ENCODE results near the gene LCN2. TPM values are rescaled to one million over a fixed set of nuclear protein-coding genes. Genes with fewer than 3 reads are reported as not detected.

The LCN2 gene
- total and polyA plus RNA-seq, 9 of the 15 experiments (the other 6 are each of a cell fraction or from before 2014, with no cell fraction given) = 0.10 to 1.2 (median 0.44) TPM; not detected in 1

GRCh38 chr9:128115187-128116103, 33.8 kb upstream of the LCN2 start (continued):
- TF ChIP-seq HDAC1 (IDR thresholded peaks at IDR 0.05) = peak; percentile 59 to 79; a peak in 2 of 4 replicates
- no peak for TF ChIP-seq CEBPG (CRISPR knock-in tag; IDR thresholded peaks at IDR 0.05)
- no peak for TF ChIP-seq CEBPG (tag; conservative IDR thresholded peaks at IDR 0.05 in 1 of 2, IDR thresholded peaks at IDR 0.05 in 1 of 2)
- TF ChIP-seq, protein P1, sequence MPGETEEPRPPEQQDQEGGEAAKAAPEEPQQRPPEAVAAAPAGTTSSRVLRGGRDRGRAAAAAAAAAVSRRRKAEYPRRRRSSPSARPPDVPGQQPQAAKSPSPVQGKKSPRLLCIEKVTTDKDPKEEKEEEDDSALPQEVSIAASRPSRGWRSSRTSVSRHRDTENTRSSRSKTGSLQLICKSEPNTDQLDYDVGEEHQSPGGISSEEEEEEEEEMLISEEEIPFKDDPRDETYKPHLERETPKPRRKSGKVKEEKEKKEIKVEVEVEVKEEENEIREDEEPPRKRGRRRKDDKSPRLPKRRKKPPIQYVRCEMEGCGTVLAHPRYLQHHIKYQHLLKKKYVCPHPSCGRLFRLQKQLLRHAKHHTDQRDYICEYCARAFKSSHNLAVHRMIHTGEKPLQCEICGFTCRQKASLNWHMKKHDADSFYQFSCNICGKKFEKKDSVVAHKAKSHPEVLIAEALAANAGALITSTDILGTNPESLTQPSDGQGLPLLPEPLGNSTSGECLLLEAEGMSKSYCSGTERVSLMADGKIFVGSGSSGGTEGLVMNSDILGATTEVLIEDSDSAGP (CRISPR knock-in tag; IDR thresholded peaks at IDR 0.05) = no peak
- no peak for TF ChIP-seq NFE2L1 (tag; IDR thresholded peaks at IDR 0.05; ENCODE audit: borderline replicate concordance, low read depth)
- 0 out of 2 replicates have a peak, but pooled peaks have one; percentile 37 for TF ChIP-seq ZC3H11A (IDR thresholded peaks at IDR 0.05; ENCODE audit: low read depth, low read length)
- TF ChIP-seq, protein P2, sequence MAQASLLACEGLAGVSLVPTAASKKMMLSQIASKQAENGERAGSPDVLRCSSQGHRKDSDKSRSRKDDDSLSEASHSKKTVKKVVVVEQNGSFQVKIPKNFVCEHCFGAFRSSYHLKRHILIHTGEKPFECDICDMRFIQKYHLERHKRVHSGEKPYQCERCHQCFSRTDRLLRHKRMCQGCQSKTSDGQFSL (CRISPR knock-in tag; IDR thresholded peaks at IDR 0.05) = peak; percentile 38; the same call in 1 of the 2 replicates
- TF ChIP-seq, protein P2 (tag; IDR thresholded peaks at IDR 0.05) = 0 out of 4 replicates have a peak, but pooled peaks of 1 of the 2 experiments have one; percentile 30
- TF ChIP-seq, protein P3, sequence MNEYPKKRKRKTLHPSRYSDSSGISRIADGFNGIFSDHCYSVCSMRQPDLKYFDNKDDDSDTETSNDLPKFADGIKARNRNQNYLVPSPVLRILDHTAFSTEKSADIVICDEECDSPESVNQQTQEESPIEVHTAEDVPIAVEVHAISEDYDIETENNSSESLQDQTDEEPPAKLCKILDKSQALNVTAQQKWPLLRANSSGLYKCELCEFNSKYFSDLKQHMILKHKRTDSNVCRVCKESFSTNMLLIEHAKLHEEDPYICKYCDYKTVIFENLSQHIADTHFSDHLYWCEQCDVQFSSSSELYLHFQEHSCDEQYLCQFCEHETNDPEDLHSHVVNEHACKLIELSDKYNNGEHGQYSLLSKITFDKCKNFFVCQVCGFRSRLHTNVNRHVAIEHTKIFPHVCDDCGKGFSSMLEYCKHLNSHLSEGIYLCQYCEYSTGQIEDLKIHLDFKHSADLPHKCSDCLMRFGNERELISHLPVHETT (CRISPR knock-in tag; conservative IDR thresholded peaks at IDR 0.05 in 1 of 2, IDR thresholded peaks at IDR 0.05 in 1 of 2) = peak in 1 of 2 experiments; percentile 81; a peak in 2 of 4 replicates
- TF ChIP-seq SMAD4 (CRISPR knock-in tag; conservative IDR thresholded peaks at IDR 0.05) = peak; percentile 84
- TF ChIP-seq ILF3 (IDR thresholded peaks at IDR 0.05; ENCODE audit: borderline replicate concordance) = peak; percentile 49; the same call in 1 of the 2 replicates
- TF ChIP-seq EP300 (IDR thresholded peaks at IDR 0.05; ENCODE audit: low read length) = peak; percentile 95
- TF ChIP-seq SAP30 (IDR thresholded peaks at IDR 0.05; ENCODE audit: borderline replicate concordance, insufficient read depth, low read depth, low read length, poor library complexity, severe bottlenecking) = no peak
- no peak for TF ChIP-seq NR4A1 (CRISPR knock-in tag; IDR thresholded peaks at IDR 0.05)
- TF ChIP-seq NR4A1 (tag; IDR thresholded peaks at IDR 0.05) = peak; percentile 79
- peak; percentile 69; the same call in 1 of the 2 replicates for TF ChIP-seq MBD2 (IDR thresholded peaks at IDR 0.05; ENCODE audit: borderline replicate concordance, low read depth)
- TF ChIP-seq HDAC3 (IDR thresholded peaks at IDR 0.05; ENCODE audit: borderline replicate concordance, partially characterized antibody) = peak; percentile 73
- TF ChIP-seq PYGO2 (tag; IDR thresholded peaks at IDR 0.05) = no peak
- TF ChIP-seq TAF9B (IDR thresholded peaks at IDR 0.05; ENCODE audit: partially characterized antibody) = no peak
